ENCODE data around the gene ALDH1A2. TPM values are rescaled to one million over a fixed set of nuclear protein-coding genes. Genes with fewer than 3 reads are reported as not detected.

Gene ALDH1A2
- total RNA-seq, 1 experiment from 2014 or later: not detected

DNA sequence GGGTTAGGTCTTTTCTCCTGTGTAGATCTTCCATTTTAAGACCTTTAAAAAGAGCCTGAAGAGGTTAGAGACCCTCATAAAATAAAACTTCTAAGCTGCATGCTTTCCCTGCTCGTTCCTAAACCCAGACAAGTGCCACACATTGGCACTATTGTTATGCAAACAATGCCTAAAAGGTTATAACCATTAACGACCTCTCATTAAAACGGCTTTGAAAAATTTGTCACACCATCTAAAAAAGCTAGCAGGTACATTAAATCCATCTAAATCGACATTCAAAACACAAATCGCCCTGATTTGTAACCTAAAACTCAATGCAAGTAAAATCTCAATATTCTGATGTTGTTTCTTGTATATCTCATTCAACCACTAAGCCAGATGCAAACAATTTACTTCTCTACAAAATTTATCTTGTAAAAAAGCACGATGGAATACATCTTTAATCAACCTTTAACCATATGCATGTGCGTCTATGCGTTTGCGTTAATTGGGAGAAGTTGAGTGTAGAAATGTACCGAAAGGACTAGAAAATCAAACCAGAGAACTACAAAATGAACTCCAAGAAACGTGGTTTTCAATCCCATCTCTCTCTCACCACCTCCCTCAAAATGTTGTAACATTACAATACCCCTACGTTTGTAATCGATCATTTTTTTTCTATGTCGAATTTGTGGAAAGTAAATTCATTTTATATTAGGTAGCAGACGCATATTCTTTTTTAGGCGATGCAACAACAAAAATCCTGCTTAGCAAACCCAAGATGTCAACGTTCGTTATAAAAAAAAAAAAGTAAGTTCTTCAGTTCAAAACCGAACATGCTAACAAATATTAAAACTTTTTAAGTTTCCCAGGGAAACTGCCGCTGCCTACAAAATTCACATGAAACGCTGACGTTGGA is 1.2 kb downstream of the ALDH1A2 start:
- no peaks in the 10 kb centered on the region for H4K20me1 ChIP-seq (ENCODE audit: insufficient read depth, low read depth, low read length)
- no peaks in the 10 kb centered on the region for H3K9me2 ChIP-seq (replicated peaks; ENCODE audit: insufficient read depth, low read length)
- no peak overlapping the region for H3K27ac ChIP-seq (ENCODE audit: low read length)
- no peak overlapping the region for H3K4me2 ChIP-seq (ENCODE audit: low read depth, low read length, poor library complexity, severe bottlenecking)
- H3K4me3 ChIP-seq (ENCODE audit: low read length): no peak overlapping the region
- H3K4me1 ChIP-seq (ENCODE audit: low read length): no peaks in the 10 kb centered on the region
- H3K79me2 ChIP-seq (ENCODE audit: low read length): no peaks in the 10 kb centered on the region
- no peaks in the 10 kb centered on the region for H3K27me3 ChIP-seq (ENCODE audit: low read length)
- H3K9ac ChIP-seq (ENCODE audit: low read length): no peak overlapping the region
- no peaks in the 10 kb centered on the region for H3K9me3 ChIP-seq (ENCODE audit: low read length)
- H2AFZ ChIP-seq (ENCODE audit: low read length): no peak overlapping the region
- no peak for DNase-seq
- no peaks in the 10 kb centered on the region for H3K36me3 ChIP-seq (ENCODE audit: insufficient read depth, low read length)

DNA sequence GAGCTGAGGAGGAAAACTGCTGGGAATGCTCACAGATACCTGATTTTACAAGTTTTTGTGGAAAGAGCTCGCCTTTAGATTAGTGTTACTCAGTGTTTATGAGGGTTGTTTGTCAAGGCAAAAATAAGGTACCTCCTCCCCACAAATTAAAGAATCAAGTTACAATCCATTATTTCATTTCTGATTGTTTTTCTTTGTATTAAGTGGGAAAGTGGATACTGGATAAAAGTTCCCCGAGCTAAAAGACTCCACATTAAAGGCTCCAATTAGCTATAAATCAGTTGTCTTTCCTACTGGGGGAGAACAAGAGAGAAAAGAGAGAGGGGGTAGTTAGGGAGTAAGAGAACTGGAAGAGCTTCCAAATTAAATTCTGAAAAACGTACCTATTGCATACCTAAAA is 1.9 kb downstream of the ALDH1A2 start:
- H3K27ac ChIP-seq (ENCODE audit: low read length): no peak overlapping the region
- DNase-seq: no peak
- H3K9me2 ChIP-seq (replicated peaks; ENCODE audit: insufficient read depth, low read length): no peaks in the 10 kb centered on the region
- H3K79me2 ChIP-seq (ENCODE audit: low read length): no peaks in the 10 kb centered on the region
- no peaks in the 10 kb centered on the region for H3K9me3 ChIP-seq (ENCODE audit: low read length)
- H3K4me2 ChIP-seq (ENCODE audit: low read depth, low read length, poor library complexity, severe bottlenecking): no peak overlapping the region
- H3K27me3 ChIP-seq (ENCODE audit: low read length): no peaks in the 10 kb centered on the region
- no peak overlapping the region for H2AFZ ChIP-seq (ENCODE audit: low read length)
- peaks cover 3% of the 10 kb centered on the region; the same call in 1 of the 2 replicates for H3K4me1 ChIP-seq (ENCODE audit: low read length)
- no peak overlapping the region for H3K9ac ChIP-seq (ENCODE audit: low read length)
- no peaks in the 10 kb centered on the region for H3K36me3 ChIP-seq (ENCODE audit: insufficient read depth, low read length)
- no peaks in the 10 kb centered on the region for H4K20me1 ChIP-seq (ENCODE audit: insufficient read depth, low read depth, low read length)
- no peak overlapping the region for H3K4me3 ChIP-seq (ENCODE audit: low read length)

DNA sequence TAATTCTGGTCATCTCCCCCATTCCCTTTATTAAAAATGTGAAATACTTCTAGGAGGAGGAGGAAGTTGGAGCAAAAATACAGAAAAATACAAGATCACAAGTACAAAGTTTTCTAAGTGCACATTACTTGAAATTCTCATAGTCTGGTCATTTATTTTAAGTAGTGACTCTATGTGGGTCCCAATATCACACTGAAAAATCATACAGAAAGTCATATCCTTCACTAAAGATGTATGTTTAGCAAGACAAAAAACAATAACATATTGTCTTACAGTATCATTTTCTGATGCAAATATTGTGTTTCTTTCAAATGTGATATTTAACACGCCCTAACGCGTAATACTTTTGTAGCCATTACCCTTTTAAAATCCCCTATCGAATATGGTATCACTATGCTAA is 2.5 kb downstream of the ALDH1A2 start:
- Histone ChIP-seq H3K9me3 (ENCODE audit: low read length) (no peaks in the 10 kb centered on the region), H3K79me2 (ENCODE audit: low read length) (no peaks in the 10 kb centered on the region), H4K20me1 (ENCODE audit: insufficient read depth, low read depth, low read length) (no peaks in the 10 kb centered on the region), H3K4me3 (ENCODE audit: low read length) (no peak overlapping the region), H3K4me1 (ENCODE audit: low read length) (peaks cover 7% of the 10 kb centered on the region), H3K4me2 (ENCODE audit: low read depth, low read length, poor library complexity, severe bottlenecking) (no peak overlapping the region), H3K9ac (ENCODE audit: low read length) (no peak overlapping the region), H3K27ac (ENCODE audit: low read length) (no peak overlapping the region), H3K36me3 (ENCODE audit: insufficient read depth, low read length) (no peaks in the 10 kb centered on the region), H3K27me3 (ENCODE audit: low read length) (no peaks in the 10 kb centered on the region), H2AFZ (ENCODE audit: low read length) (no peak overlapping the region), H3K9me2 (replicated peaks; ENCODE audit: insufficient read depth, low read length) (no peaks in the 10 kb centered on the region)
- no peak for DNase-seq

DNA sequence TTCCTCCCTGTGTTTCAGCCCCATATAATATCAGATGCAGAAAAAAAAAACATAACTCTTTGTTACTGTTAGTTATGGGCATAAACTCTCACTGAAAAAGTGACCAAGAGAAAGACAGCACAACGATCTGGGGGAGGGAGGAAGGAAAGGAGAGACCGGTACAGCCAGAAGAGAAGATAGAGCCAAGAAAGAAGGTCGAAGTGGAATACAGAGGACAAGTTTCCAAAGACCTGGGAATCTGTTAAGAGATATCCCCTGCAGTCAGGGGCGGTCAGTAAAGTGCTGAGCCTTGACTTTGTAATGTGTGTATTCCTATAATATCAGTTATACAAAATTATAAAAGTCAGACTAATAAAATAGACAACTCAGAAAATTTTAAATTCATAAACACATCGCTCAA is 3.3 kb downstream of the ALDH1A2 start:
- Histone ChIP-seq H3K4me1 (ENCODE audit: low read length) (peaks cover 9% of the 10 kb centered on the region), H3K9ac (ENCODE audit: low read length) (no peak overlapping the region), H3K36me3 (ENCODE audit: insufficient read depth, low read length) (no peaks in the 10 kb centered on the region), H3K79me2 (ENCODE audit: low read length) (no peaks in the 10 kb centered on the region), H3K9me2 (replicated peaks; ENCODE audit: insufficient read depth, low read length) (no peaks in the 10 kb centered on the region), H4K20me1 (ENCODE audit: insufficient read depth, low read depth, low read length) (no peaks in the 10 kb centered on the region), H3K9me3 (ENCODE audit: low read length) (no peaks in the 10 kb centered on the region), H3K4me2 (ENCODE audit: low read depth, low read length, poor library complexity, severe bottlenecking) (no peak overlapping the region), H3K27me3 (ENCODE audit: low read length) (no peaks in the 10 kb centered on the region), H2AFZ (ENCODE audit: low read length) (no peak overlapping the region), H3K27ac (ENCODE audit: low read length) (no peak overlapping the region), H3K4me3 (ENCODE audit: low read length) (no peak overlapping the region)
- no peak for DNase-seq

DNA sequence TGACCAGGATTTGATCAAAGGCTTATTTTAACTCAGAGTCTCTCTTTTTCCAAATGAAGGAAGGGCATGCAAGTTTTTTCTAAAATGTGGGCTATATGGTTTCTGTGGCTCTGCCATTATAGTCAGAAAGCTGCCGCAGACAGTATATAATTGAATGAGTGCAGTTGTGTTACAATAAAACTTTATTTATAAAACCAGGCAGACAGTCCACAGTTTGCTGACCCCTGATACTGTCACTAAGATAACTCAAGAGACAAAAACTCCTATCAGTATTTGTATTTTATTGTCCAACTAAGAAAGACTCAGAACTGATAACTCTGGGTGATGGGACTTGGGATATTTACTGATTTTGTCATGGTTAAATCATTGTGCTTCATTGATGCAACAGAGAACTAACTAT is 4.9 kb downstream of the ALDH1A2 start:
- H2AFZ ChIP-seq (ENCODE audit: low read length): no peak overlapping the region
- H3K9me3 ChIP-seq (ENCODE audit: low read length): no peaks in the 10 kb centered on the region
- H3K4me3 ChIP-seq (ENCODE audit: low read length): no peak overlapping the region
- H3K9me2 ChIP-seq (replicated peaks; ENCODE audit: insufficient read depth, low read length): no peaks in the 10 kb centered on the region
- peaks cover 9% of the 10 kb centered on the region for H3K4me1 ChIP-seq (ENCODE audit: low read length)
- H3K79me2 ChIP-seq (ENCODE audit: low read length): no peaks in the 10 kb centered on the region
- H3K27me3 ChIP-seq (ENCODE audit: low read length): no peaks in the 10 kb centered on the region
- no peaks in the 10 kb centered on the region for H3K36me3 ChIP-seq (ENCODE audit: insufficient read depth, low read length)
- no peak overlapping the region for H3K27ac ChIP-seq (ENCODE audit: low read length)
- DNase-seq: no peak
- H4K20me1 ChIP-seq (ENCODE audit: insufficient read depth, low read depth, low read length): no peaks in the 10 kb centered on the region
- no peak overlapping the region for H3K9ac ChIP-seq (ENCODE audit: low read length)
- H3K4me2 ChIP-seq (ENCODE audit: low read depth, low read length, poor library complexity, severe bottlenecking): no peak overlapping the region

DNA sequence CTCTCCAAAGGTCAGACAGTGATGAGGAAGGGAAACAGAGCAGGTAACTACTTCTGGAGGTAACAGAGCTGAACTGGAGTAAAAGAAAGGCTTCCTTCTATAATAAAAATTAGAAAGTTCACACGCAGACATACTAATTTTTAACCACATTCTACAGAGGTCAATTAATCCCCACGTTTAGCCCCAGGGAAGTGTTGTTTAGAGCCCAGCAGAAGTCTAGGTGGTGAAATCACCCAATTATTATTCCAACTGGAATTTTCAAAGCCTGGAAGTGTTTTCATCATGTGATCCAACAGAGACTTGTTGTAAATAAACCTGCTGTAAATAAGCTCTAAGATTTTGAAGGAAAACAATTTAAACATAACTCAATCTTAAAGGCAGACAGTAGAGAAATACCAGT is 6.8 kb downstream of the ALDH1A2 start:
- Histone ChIP-seq H2AFZ (ENCODE audit: low read length) (no peak overlapping the region), H3K9ac (ENCODE audit: low read length) (no peak overlapping the region), H3K4me3 (ENCODE audit: low read length) (no peak overlapping the region), H3K27ac (ENCODE audit: low read length) (no peak overlapping the region), H3K4me1 (ENCODE audit: low read length) (peaks cover 9% of the 10 kb centered on the region), H3K4me2 (ENCODE audit: low read depth, low read length, poor library complexity, severe bottlenecking) (no peak overlapping the region), H4K20me1 (ENCODE audit: insufficient read depth, low read depth, low read length) (no peaks in the 10 kb centered on the region), H3K79me2 (ENCODE audit: low read length) (no peaks in the 10 kb centered on the region), H3K9me2 (replicated peaks; ENCODE audit: insufficient read depth, low read length) (no peaks in the 10 kb centered on the region), H3K9me3 (ENCODE audit: low read length) (no peaks in the 10 kb centered on the region), H3K27me3 (ENCODE audit: low read length) (no peaks in the 10 kb centered on the region), H3K36me3 (ENCODE audit: insufficient read depth, low read length) (no peaks in the 10 kb centered on the region)
- no peak for DNase-seq

DNA sequence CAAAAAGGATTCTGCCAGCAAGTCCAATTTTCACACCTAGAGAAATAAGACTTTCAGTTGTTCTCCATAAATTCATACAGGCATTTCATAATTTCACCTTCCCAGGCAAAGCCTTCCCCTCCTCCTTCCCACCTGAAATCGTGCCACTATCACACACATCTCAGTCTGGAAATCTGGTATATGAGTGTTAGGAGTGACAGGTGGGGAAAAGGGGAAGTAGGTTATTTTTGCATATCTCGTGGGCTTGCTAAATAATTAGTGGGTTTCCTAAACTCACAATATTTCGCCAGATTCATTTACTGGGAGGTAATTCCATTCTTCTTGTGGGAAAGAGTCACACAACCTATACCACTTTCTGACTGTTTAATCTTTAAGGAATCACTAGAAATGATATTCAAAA is 7.4 kb downstream of the ALDH1A2 start:
- Histone ChIP-seq H3K9ac (ENCODE audit: low read length) (no peak overlapping the region), H3K36me3 (ENCODE audit: insufficient read depth, low read length) (no peaks in the 10 kb centered on the region), H3K4me3 (ENCODE audit: low read length) (no peak overlapping the region), H3K9me2 (replicated peaks; ENCODE audit: insufficient read depth, low read length) (no peaks in the 10 kb centered on the region), H2AFZ (ENCODE audit: low read length) (no peak overlapping the region), H3K27me3 (ENCODE audit: low read length) (no peaks in the 10 kb centered on the region), H3K27ac (ENCODE audit: low read length) (no peak overlapping the region), H3K79me2 (ENCODE audit: low read length) (no peaks in the 10 kb centered on the region), H3K4me1 (ENCODE audit: low read length) (peaks cover 9% of the 10 kb centered on the region), H3K9me3 (ENCODE audit: low read length) (no peaks in the 10 kb centered on the region), H3K4me2 (ENCODE audit: low read depth, low read length, poor library complexity, severe bottlenecking) (peak overlapping the region; percentile 9), H4K20me1 (ENCODE audit: insufficient read depth, low read depth, low read length) (no peaks in the 10 kb centered on the region)
- DNase-seq: peak; percentile 43

DNA sequence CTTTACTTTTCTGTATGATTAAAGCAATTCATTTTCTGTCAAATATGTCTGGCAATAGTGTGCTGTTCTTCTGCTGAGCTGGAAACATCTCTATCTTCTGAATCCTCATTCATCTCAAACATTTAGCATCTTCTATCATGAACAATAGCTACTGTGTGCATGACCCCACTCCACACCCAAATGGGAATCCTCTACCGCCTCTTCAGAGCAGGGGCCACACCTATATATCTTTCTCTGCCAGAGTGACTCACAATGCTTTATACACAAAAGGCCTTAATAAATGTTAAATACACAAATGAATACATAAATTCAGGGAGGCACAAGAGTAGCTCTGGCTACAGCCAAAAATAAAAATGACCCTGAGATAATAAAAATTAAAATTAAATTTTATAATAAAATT is 8.0 kb downstream of the ALDH1A2 start:
- H3K4me1 ChIP-seq (ENCODE audit: low read length): peaks cover 9% of the 10 kb centered on the region
- no peaks in the 10 kb centered on the region for H3K36me3 ChIP-seq (ENCODE audit: insufficient read depth, low read length)
- no peak overlapping the region for H3K9ac ChIP-seq (ENCODE audit: low read length)
- no peak overlapping the region for H3K4me2 ChIP-seq (ENCODE audit: low read depth, low read length, poor library complexity, severe bottlenecking)
- H3K9me2 ChIP-seq (replicated peaks; ENCODE audit: insufficient read depth, low read length): no peaks in the 10 kb centered on the region
- no peaks in the 10 kb centered on the region for H3K79me2 ChIP-seq (ENCODE audit: low read length)
- H4K20me1 ChIP-seq (ENCODE audit: insufficient read depth, low read depth, low read length): no peaks in the 10 kb centered on the region
- H3K4me3 ChIP-seq (ENCODE audit: low read length): no peak overlapping the region
- H3K27ac ChIP-seq (ENCODE audit: low read length): no peak overlapping the region
- H2AFZ ChIP-seq (ENCODE audit: low read length): no peak overlapping the region
- no peak for DNase-seq
- no peaks in the 10 kb centered on the region for H3K9me3 ChIP-seq (ENCODE audit: low read length)
- H3K27me3 ChIP-seq (ENCODE audit: low read length): no peaks in the 10 kb centered on the region
